GM19351 (cell line): ENCODE measurements around the gene MTNR1A.

Experiments used
- ATAC-seq: cut with Tn5 transposase; IDR thresholded peaks from one replicate; pipeline ENCODE4 v1.9.1; 2021; ENCODE audit warnings: mild to moderate bottlenecking, moderate library complexity; ENCODE audit not compliant: unreplicated experiment

The MTNR1A gene

DNA sequence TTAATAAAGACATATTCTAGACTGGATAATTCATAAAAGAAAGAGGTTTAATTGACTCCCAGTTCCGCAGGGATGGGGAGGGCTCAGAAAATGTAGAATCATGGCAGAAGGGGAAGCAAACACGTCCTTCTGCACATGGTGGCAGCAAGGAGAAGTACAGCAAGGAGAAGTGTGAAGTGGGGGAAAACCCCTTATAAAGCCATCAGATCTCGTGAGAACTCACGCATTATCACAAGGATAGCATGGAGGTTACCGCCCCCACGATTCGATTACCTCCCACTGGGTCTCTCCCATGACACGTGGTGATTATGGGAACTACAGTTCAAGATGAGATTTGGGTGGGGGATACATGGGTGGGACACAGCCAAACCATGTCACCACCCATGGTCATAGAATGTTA is 58.3 kb downstream of the MTNR1A start:
- no peak for ATAC-seq

GRCh38 chr4:186494496-186494895 is 60.9 kb downstream of the MTNR1A start:
- no peak for ATAC-seq

DNA sequence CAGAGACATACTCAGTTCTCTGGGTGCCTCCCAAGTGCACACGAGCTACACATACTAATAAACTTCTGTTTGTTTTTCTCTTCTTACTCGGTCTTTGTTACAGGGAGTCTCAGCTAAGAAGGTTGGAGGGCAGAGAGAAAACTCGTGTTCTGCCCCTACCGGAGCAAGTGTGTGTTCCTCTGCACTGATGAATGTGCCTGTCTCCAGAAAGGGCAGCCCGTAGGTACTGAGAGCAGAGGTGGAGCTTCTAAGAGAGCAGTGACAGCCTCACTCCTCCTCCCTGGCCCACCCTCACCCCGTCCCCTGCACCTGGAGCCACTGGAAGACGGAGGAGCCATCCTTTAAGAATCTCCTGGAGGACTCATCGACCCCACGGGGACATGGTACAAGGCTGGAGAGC is 67.6 kb downstream of the MTNR1A start:
- ATAC-seq: no peak

DNA sequence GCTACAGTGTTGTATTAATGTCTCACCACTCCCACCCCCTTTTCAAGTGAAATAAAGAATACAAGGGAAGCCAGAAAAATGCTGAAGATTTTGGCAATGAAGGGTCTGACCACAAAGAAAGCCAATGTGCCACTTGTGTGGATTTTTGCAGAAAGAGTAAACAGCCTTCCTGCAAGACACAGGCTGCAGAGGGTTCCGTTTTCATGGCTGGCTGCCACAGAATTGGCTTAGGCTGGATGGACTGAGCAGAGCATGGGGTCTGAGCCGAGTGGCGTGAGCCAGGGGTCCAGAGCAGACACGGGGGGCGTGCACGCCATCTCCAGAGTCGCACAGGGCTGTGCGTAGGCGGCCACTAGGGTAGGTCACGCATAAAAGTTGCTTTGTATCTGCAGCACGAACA is 69.2 kb downstream of the MTNR1A start:
- no peak for ATAC-seq

DNA sequence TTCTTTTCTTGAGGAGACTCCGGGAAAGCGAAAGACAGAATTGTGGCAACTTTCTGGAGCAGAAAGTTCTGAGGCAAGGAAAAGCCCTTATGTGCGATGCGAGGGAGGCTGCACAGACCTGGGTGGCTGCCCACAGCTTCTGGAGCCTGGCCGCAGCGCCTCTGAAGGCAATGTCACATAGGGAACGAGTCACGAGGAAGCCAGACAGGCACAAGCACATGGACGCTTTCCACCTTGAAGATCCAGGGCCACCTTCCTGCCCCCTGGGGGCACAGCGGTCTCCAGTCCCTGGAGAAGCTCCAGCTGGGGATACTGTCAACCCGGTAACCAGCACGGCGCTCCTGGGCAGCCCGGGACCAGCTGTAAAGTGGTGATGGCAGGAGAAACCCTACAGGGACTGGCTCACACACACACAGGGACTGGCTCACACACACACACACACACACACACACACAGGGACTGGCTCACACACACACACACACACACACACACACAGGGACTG is 69.8 kb downstream of the MTNR1A start:
- ATAC-seq: no peak

DNA sequence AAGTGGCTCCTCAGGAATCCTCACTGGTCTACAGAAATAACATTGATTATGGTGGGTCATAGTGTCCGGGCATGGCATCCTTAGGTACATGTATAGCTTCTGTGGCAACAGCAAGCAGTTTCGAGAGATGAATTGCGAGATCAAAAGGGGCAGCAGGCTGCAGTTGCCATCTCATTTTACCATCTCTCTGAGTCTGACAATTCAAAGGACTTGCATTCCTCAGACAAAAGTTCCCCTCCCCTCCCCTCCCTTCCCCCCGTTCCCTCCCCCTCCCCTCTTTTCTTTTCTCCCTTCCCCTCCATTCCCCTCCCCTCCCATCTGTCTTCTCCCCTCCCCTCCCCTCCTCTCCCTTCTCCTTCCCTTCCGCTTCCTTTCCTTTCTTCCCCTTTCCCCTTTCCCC is 70.2 kb downstream of the MTNR1A start:
- no peak for ATAC-seq

DNA sequence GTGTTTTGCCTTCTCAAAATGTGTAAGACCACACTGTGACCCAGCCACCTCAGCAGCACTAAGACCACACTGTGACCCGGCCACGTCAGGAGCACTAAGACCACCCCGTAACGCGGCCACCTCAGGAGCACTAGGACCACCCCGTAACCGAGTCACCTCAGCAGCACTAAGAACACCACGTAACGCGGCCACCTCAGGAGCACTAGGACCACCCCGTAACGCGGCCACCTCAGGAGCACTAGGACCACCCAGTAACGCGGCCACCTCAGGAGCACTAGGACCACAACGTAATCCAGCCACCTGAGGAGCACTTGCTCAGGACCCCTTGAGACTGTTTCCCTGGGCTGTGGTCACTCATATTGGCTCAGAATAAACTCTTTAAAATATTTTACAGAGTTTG is 71.7 kb downstream of the MTNR1A start:
- ATAC-seq: no peak
